ENCODE measurements around the gene SNRNP25. TPM values are rescaled to one million over a fixed set of nuclear protein-coding genes. Genes with fewer than 3 reads are reported as not detected.
A peak's percentile ranks its signal among the peaks of the same experiment; 100 is the strongest.

The SNRNP25 gene
- total RNA-seq, 1 donor, result 15.8 TPM

DNA sequence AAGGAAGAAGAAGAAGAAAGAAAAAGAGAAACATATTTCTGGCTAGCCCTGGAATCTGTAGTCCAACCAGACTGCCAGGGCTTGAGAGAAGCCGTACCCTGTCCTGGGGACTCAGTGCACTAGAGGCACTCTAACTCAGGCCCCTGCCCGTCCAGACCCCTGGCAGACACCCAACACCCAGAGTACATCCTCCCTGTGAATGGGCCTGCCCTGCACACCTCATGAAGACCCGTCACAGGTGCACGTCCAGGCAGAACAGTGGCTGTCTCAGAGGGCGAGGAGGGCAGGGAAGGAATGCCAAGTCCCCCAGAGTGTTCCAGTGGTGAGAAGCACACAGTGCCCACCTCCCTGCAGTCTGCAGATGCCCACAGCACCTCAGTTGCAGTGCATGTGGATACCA is 47.4 kb downstream of the SNRNP25 start:
- TF ChIP-seq CTCF (IDR thresholded peaks at IDR 0.05; ENCODE audit: insufficient read depth, low read length), result no peak
- DNase-seq (ENCODE audit: low read depth), result no peak
- H3K4me3 ChIP-seq (ENCODE audit: low read depth, low read length), result no peak overlapping the region

DNA sequence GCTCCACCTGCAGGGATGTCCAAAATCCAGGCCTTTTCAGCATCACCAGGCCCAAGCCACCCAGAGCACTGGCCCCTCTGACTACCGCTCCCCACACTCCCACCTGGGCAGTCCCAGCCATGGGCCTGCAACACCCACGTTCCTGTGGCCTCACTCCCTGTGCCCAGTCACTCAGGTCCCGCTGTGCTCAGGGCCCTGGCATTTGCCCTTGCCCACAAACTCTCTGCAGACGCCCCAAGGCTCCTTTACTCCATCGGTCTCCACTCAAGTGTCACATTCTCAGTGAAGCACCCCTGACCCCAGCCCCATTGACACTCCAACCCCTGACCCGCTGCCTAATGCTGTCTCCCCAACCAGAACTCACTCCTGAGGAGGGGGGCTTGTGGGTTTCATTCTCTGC is 48.0 kb downstream of the SNRNP25 start:
- no peak for DNase-seq (ENCODE audit: low read depth)
- TF ChIP-seq CTCF (IDR thresholded peaks at IDR 0.05; ENCODE audit: insufficient read depth, low read length), result no peak
- H3K4me3 ChIP-seq (ENCODE audit: low read depth, low read length), result no peak overlapping the region

- peak; percentile 17 for TF ChIP-seq CTCF (IDR thresholded peaks at IDR 0.05; ENCODE audit: insufficient read depth, low read length)
- peak; percentile 69 for DNase-seq (ENCODE audit: low read depth)
- H3K4me3 ChIP-seq (ENCODE audit: low read depth, low read length), result no peak overlapping the region
Observed at GRCh38 chr16:102060-102855, 48.6 kb downstream of the SNRNP25 start.

DNA sequence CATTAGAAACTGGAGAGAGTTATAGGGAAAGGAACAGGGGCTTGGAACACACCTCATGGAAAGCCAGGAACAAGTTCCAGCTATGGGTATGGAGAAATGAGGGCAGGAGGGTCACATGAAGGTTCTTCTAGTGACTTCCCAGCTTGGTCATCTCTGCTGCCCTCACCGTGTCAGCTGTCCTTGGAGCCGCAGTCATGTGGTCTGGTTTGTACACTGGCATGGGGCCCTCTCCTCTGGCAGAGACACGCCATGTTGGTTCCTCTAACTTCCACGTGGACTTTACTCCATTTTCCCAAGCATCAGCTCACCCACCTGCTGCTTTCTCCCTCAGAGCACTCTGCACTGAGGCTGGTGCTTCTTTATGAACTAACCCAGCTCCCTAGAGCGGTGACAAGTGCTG is 50.7 kb downstream of the SNRNP25 start:
- H3K4me3 ChIP-seq (ENCODE audit: low read depth, low read length), result no peak overlapping the region
- no peak for TF ChIP-seq CTCF (IDR thresholded peaks at IDR 0.05; ENCODE audit: insufficient read depth, low read length)
- no peak for DNase-seq (ENCODE audit: low read depth)

- H3K4me3 ChIP-seq (ENCODE audit: low read depth, low read length), result no peak overlapping the region
- no peak for DNase-seq (ENCODE audit: low read depth)
- TF ChIP-seq CTCF (IDR thresholded peaks at IDR 0.05; ENCODE audit: insufficient read depth, low read length), result no peak
Observed at GRCh38 chr16:104928-105327, 51.3 kb downstream of the SNRNP25 start.

DNA sequence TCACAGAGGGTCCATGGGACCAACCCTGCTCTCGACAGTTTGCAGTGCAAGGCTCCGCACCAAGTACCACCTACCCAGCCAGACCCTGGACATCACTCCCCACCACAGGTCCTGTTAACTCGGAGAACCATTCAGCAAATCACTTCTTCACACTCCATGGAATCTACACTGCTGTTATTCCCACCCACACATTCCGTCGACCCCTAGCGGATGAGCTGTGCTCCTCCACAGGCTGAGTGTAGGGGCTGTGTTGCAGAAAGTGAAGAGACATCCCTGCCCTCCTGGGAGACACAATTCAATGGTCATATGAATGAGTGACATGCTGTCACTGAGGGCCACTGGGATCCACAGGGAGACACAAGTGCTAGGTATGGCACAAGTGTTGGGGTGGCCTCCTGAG is 51.9 kb downstream of the SNRNP25 start:
- DNase-seq (ENCODE audit: low read depth), result no peak
- H3K4me3 ChIP-seq (ENCODE audit: low read depth, low read length), result no peak overlapping the region
- no peak for TF ChIP-seq CTCF (IDR thresholded peaks at IDR 0.05; ENCODE audit: insufficient read depth, low read length)
